ENCODE results near the gene DNAJC27. TPM values are rescaled to one million over a fixed set of nuclear protein-coding genes. Genes with fewer than 3 reads are reported as not detected.

DNAJC27 gene
- total RNA-seq, 2 donors from 2014 or later = 6.2 to 6.5 TPM

DNA sequence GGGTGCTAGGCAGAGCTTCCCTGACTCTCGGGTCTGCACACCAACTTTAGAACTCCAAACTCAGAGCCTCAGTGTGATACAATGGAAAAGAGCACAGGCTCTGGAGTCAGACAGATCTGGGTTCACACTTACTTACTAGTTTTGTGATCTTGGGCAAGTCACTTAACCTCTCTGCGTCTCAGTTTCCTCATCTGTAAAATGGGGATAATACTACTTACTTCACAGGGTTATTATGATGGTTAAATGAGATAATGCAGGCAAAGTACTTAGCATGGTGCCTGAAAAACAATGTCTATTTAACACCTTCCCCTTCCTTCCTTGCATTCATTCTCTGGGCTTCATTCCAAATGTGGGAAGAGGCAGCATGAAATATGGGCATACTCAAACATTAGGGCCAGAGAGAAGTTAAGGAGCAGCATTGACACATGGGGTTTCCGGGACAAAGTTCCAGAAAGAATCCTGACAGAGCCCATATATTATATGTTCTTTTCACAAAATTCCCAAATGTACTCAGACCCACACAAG is 13.3 kb downstream of the DNAJC27 start:
- Histone ChIP-seq H3K4me3 (ENCODE audit: low read length) (no peak overlapping the region), H3K4me1 (ENCODE audit: control insufficient read depth, insufficient read depth, low read length) (no peaks in the 10 kb centered on the region), H3K27me3 (ENCODE audit: control insufficient read depth, insufficient read depth, low read length, poor library complexity, severe bottlenecking) (no peaks in the 10 kb centered on the region), H3K9ac (ENCODE audit: extremely low read depth, low read length, poor library complexity, severe bottlenecking) (no peak overlapping the region), H3K27ac (ENCODE audit: low read depth, low read length) (no peak overlapping the region), H3K36me3 (ENCODE audit: control insufficient read depth, insufficient read depth, low read length) (peaks cover 61% of the 10 kb centered on the region), H3K9me3 (ENCODE audit: control insufficient read depth, low read length) (peaks cover 22% of the 10 kb centered on the region)
- TF ChIP-seq, protein P1, sequence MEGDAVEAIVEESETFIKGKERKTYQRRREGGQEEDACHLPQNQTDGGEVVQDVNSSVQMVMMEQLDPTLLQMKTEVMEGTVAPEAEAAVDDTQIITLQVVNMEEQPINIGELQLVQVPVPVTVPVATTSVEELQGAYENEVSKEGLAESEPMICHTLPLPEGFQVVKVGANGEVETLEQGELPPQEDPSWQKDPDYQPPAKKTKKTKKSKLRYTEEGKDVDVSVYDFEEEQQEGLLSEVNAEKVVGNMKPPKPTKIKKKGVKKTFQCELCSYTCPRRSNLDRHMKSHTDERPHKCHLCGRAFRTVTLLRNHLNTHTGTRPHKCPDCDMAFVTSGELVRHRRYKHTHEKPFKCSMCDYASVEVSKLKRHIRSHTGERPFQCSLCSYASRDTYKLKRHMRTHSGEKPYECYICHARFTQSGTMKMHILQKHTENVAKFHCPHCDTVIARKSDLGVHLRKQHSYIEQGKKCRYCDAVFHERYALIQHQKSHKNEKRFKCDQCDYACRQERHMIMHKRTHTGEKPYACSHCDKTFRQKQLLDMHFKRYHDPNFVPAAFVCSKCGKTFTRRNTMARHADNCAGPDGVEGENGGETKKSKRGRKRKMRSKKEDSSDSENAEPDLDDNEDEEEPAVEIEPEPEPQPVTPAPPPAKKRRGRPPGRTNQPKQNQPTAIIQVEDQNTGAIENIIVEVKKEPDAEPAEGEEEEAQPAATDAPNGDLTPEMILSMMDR (conservative IDR thresholded peaks at IDR 0.05) = no peak
- Mint-ChIP-seq H3K27ac (no peak overlapping the region), H3K36me3 (ENCODE audit: low read depth) (peaks cover 77% of the 10 kb centered on the region), H3K9me3 (peaks cover 11% of the 10 kb centered on the region), H3K4me1 (no peaks in the 10 kb centered on the region), H3K4me3 (no peak overlapping the region), H3K27me3 (ENCODE audit: insufficient read depth) (no peaks in the 10 kb centered on the region)
- 96 to 100% methylated on average over 1 to 3 of the region's 3 CpGs for WGBS, 2 experiments (ENCODE audit: insufficient coverage in 1 of 2, insufficient read length in 1 of 2)
- DNase-seq = no peak

- no peak overlapping the region for H3K9ac ChIP-seq (ENCODE audit: extremely low read depth, low read length, poor library complexity, severe bottlenecking)
- TF ChIP-seq, protein P1 (conservative IDR thresholded peaks at IDR 0.05) = no peak
- no peaks in the 10 kb centered on the region for H3K27me3 Mint-ChIP-seq (ENCODE audit: insufficient read depth)
- H3K36me3 Mint-ChIP-seq (ENCODE audit: low read depth) = peaks cover 75% of the 10 kb centered on the region
- H3K4me3 ChIP-seq (ENCODE audit: low read length) = no peak overlapping the region
- H3K9me3 ChIP-seq (ENCODE audit: control insufficient read depth, low read length) = peaks cover 22% of the 10 kb centered on the region
- no peaks in the 10 kb centered on the region for H3K4me1 ChIP-seq (ENCODE audit: control insufficient read depth, insufficient read depth, low read length)
- H3K27ac Mint-ChIP-seq = no peak overlapping the region
- no peak overlapping the region for H3K27ac ChIP-seq (ENCODE audit: low read depth, low read length)
- WGBS, 2 experiments (ENCODE audit: insufficient coverage in 1 of 2, insufficient read length in 1 of 2) = 91 to 100% methylated on average over 1 of the region's 2 CpGs
- no peaks in the 10 kb centered on the region for H3K4me1 Mint-ChIP-seq
- H3K9me3 Mint-ChIP-seq = peaks cover 11% of the 10 kb centered on the region
- peaks cover 59% of the 10 kb centered on the region for H3K36me3 ChIP-seq (ENCODE audit: control insufficient read depth, insufficient read depth, low read length)
- no peak for DNase-seq
- H3K4me3 Mint-ChIP-seq = no peak overlapping the region
- H3K27me3 ChIP-seq (ENCODE audit: control insufficient read depth, insufficient read depth, low read length, poor library complexity, severe bottlenecking) = no peaks in the 10 kb centered on the region
These were observed 13.8 kb downstream of the DNAJC27 start for GRCh38 chr2:24957976-24958375.

- Histone ChIP-seq H3K27ac (ENCODE audit: low read depth, low read length) (no peak overlapping the region), H3K27me3 (ENCODE audit: control insufficient read depth, insufficient read depth, low read length, poor library complexity, severe bottlenecking) (no peaks in the 10 kb centered on the region), H3K9ac (ENCODE audit: extremely low read depth, low read length, poor library complexity, severe bottlenecking) (no peak overlapping the region), H3K4me3 (ENCODE audit: low read length) (no peak overlapping the region), H3K9me3 (ENCODE audit: control insufficient read depth, low read length) (peaks cover 22% of the 10 kb centered on the region), H3K4me1 (ENCODE audit: control insufficient read depth, insufficient read depth, low read length) (no peaks in the 10 kb centered on the region), H3K36me3 (ENCODE audit: control insufficient read depth, insufficient read depth, low read length) (peaks cover 59% of the 10 kb centered on the region)
- Mint-ChIP-seq H3K4me3 (no peak overlapping the region), H3K36me3 (ENCODE audit: low read depth) (peaks cover 74% of the 10 kb centered on the region), H3K27ac (no peak overlapping the region), H3K4me1 (no peaks in the 10 kb centered on the region), H3K27me3 (ENCODE audit: insufficient read depth) (no peaks in the 10 kb centered on the region), H3K9me3 (peaks cover 11% of the 10 kb centered on the region)
- TF ChIP-seq, protein P1 (conservative IDR thresholded peaks at IDR 0.05) = no peak
- WGBS, 2 experiments (ENCODE audit: insufficient coverage in 1 of 2, insufficient read length in 1 of 2) = 78% methylated on average over 1 of the region's 1 CpG; no CpG with 5 or more reads in 1 of the 2 experiments
- DNase-seq = no peak
These were observed 14.5 kb downstream of the DNAJC27 start for GRCh38 chr2:24957221-24957620.
